CD4-positive, alpha-beta T cell (primary cell): Measurements from ENCODE around the gene MAP2K3. TPM values are rescaled to one million over a fixed set of nuclear protein-coding genes. Genes with fewer than 3 reads are reported as not detected.

Experiments used
- ATAC-seq: fragments of 200-7000 bp; cut with Tn5 transposase; one replicate; pipeline ENCODE4 v1.10.0; 2022; ENCODE audit warnings: mild to moderate bottlenecking; ENCODE audit not compliant: poor library complexity
- CTCF ChIA-PET: fragments of 350-600 bp; sonication (Branson Sonifier 250); formaldehyde crosslinking; loops from one replicate; lab custom pipeline; 2021; ENCODE audit warnings: antibody characterized with exemption, inconsistent platforms; lab: Charles Lee
- POLR2A ChIA-PET: fragments of 350-600 bp; sonication (Branson Sonifier 250); formaldehyde crosslinking; loops from one replicate; lab custom pipeline; 2021; ENCODE audit warnings: antibody characterized with exemption, inconsistent platforms; lab: Charles Lee
- DNase-seq, 14 experiments: peaks; one replicate each; pipeline ENCODE4 v3.0.0-alpha.2; 2013 to 2020; ENCODE audit warnings: mixed read lengths in 2 of 14
- H3K27ac ChIP-seq, 2 donors: one replicate each; pipeline versions ENCODE4 v1.5.1 to v1.7.0; 2013; ENCODE audit warnings: low read length in 2 of 2, low read depth in 1 of 2, mild to moderate bottlenecking in 1 of 2
- H3K27me3 ChIP-seq, 2 experiments: 1 replicate in 1 of 2; 2 replicates in 1 of 2; pipeline versions ENCODE4 v1.6.1 to v1.7.0; 2013; ENCODE audit warnings: low read length in 2 of 2, control low read depth in 1 of 2, mild to moderate bottlenecking in 1 of 2, moderate library complexity in 1 of 2; ENCODE audit not compliant: insufficient read depth in 2 of 2, control insufficient read depth in 1 of 2
- H3K36me3 ChIP-seq: one replicate; pipeline ENCODE4 v1.6.1; 2013; ENCODE audit warnings: low read length, control low read depth; ENCODE audit not compliant: insufficient read depth
- H3K4me1 ChIP-seq: one replicate; pipeline ENCODE4 v1.6.1; 2013; ENCODE audit warnings: low read length, control low read depth; ENCODE audit not compliant: insufficient read depth
- H3K4me3 ChIP-seq: one replicate; pipeline ENCODE4 v1.5.1; 2013; ENCODE audit warnings: mild to moderate bottlenecking, low read length, moderate library complexity
- H3K9me3 ChIP-seq, 2 experiments: 1 replicate in 1 of 2; 2 replicates in 1 of 2; pipeline versions ENCODE4 v1.6.1 to v1.7.0; 2013; ENCODE audit warnings: low read length in 2 of 2, mild to moderate bottlenecking in 2 of 2, control low read depth in 1 of 2, moderate library complexity in 1 of 2; ENCODE audit not compliant: control insufficient read depth in 1 of 2, insufficient read depth in 1 of 2
- H3K27ac Mint-ChIP-seq: one replicate; pipeline ENCODE4 v1.8.0; 2020; ENCODE audit warnings: mixed read lengths
- H3K27me3 Mint-ChIP-seq: one replicate; pipeline ENCODE4 v1.8.0; 2021; ENCODE audit warnings: mixed read lengths
- H3K36me3 Mint-ChIP-seq: one replicate; pipeline ENCODE4 v1.8.0; 2021; ENCODE audit warnings: low read depth, mixed read lengths
- H3K4me1 Mint-ChIP-seq: one replicate; pipeline ENCODE4 v1.8.0; 2021; ENCODE audit warnings: low read depth, mixed read lengths
- H3K4me3 Mint-ChIP-seq: one replicate; pipeline ENCODE4 v1.8.0; 2020; ENCODE audit warnings: mild to moderate bottlenecking, mixed read lengths
- H3K9me3 Mint-ChIP-seq: one replicate; pipeline ENCODE4 v1.8.0; 2020; ENCODE audit warnings: mixed read lengths
- intact Hi-C, 2 experiments: fragments of 100-400 bp; cut with DNase I in 1 of 2; cut with micrococcal nuclease in 1 of 2; formaldehyde crosslinking; loops; one replicate each; pipeline versions ENCODE4 v1.15.1 to v1.9.0; 2023 to 2025; cut with DNase I, micrococcal nuclease
- total RNA-seq, 174 experiments: library from RNA in 2 of 174; stranded (reverse) in 2 of 174; gene quantifications; one replicate each; pipeline ENCODE4 v1.2.3 and lab custom pipeline; 2021 to 2026
- TF ChIP-seq, protein P1 (sequence below): fragments of 200-600 bp; IDR thresholded peaks from one replicate; pipeline ENCODE4 v1.8.0; 2022; ENCODE audit warnings: antibody characterized with exemption, mild to moderate bottlenecking

Gene MAP2K3
- total RNA-seq, 2 experiments from 2014 or later = 36.8 to 38.5 TPM

DNA sequence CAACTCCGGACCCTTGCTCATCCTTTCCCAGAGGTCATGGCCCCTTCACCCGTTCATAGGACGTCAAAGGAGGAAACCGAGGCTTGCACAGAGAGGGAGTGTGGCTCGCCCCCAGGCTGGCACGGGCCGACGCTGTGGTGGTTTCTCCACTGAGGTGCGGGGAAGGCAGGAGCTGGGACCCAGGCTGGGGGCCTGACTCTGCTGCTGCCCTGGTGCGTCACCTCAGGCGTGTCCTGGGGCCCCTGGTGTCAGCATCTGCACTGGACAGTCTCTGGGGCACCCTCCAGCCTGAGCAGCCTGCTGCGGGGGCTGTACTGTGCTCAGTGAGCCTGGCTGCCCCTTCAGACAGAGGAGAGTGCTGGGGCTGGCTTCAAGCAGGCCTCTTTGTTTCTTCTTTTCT, 7.4 kb downstream of the MAP2K3 start:
- Mint-ChIP-seq H3K36me3 (peaks cover 19% of the 10 kb centered on the region), H3K9me3 (no peaks in the 10 kb centered on the region), H3K27ac (no peak overlapping the region), H3K27me3 (peaks cover 8% of the 10 kb centered on the region), H3K4me1 (peaks cover 50% of the 10 kb centered on the region), H3K4me3 (no peak overlapping the region)
- ChIA-PET CTCF (no interaction called here), POLR2A (no interaction called here)
- no peaks in the 10 kb centered on the region for H3K27me3 ChIP-seq
- H3K4me1 ChIP-seq = peaks cover 62% of the 10 kb centered on the region
- H3K36me3 ChIP-seq = no peaks in the 10 kb centered on the region
- peaks cover 0 to 62% of the 10 kb centered on the region in 2 experiments for H3K9me3 ChIP-seq
- no peak overlapping the region for H3K27ac ChIP-seq
- TF ChIP-seq, protein P1, sequence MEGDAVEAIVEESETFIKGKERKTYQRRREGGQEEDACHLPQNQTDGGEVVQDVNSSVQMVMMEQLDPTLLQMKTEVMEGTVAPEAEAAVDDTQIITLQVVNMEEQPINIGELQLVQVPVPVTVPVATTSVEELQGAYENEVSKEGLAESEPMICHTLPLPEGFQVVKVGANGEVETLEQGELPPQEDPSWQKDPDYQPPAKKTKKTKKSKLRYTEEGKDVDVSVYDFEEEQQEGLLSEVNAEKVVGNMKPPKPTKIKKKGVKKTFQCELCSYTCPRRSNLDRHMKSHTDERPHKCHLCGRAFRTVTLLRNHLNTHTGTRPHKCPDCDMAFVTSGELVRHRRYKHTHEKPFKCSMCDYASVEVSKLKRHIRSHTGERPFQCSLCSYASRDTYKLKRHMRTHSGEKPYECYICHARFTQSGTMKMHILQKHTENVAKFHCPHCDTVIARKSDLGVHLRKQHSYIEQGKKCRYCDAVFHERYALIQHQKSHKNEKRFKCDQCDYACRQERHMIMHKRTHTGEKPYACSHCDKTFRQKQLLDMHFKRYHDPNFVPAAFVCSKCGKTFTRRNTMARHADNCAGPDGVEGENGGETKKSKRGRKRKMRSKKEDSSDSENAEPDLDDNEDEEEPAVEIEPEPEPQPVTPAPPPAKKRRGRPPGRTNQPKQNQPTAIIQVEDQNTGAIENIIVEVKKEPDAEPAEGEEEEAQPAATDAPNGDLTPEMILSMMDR = no peak
- no peak overlapping the region for H3K4me3 ChIP-seq
- ATAC-seq = no peak
- DNase-seq = no peak
- intact Hi-C loops = no loop called here

- peaks cover 8% of the 10 kb centered on the region for H3K27me3 Mint-ChIP-seq
- no peak overlapping the region for H3K4me3 Mint-ChIP-seq
- H3K36me3 Mint-ChIP-seq = peaks cover 21% of the 10 kb centered on the region
- H3K4me1 ChIP-seq = peaks cover 50% of the 10 kb centered on the region
- peaks cover 37% of the 10 kb centered on the region for H3K4me1 Mint-ChIP-seq
- intact Hi-C loops = no loop called here
- H3K27ac ChIP-seq = no peak overlapping the region
- H3K27me3 ChIP-seq = no peaks in the 10 kb centered on the region
- TF ChIP-seq, protein P1 = no peak
- H3K9me3 ChIP-seq = peaks cover 0 to 75% of the 10 kb centered on the region in 2 experiments
- H3K36me3 ChIP-seq = no peaks in the 10 kb centered on the region
- POLR2A ChIA-PET = no interaction called here
- DNase-seq (no peak), ATAC-seq (no peak)
- H3K4me3 ChIP-seq = no peak overlapping the region
- no peak overlapping the region for H3K27ac Mint-ChIP-seq
- CTCF ChIA-PET = no interaction called here
- no peaks in the 10 kb centered on the region for H3K9me3 Mint-ChIP-seq
These were observed 8.6 kb downstream of the MAP2K3 start for GRCh38 chr17:21292867-21293830.

GRCh38 chr17:21293831-21294210, 9.3 kb downstream of the MAP2K3 start:
- TF ChIP-seq, protein P1 = no peak
- Mint-ChIP-seq H3K36me3 (peaks cover 28% of the 10 kb centered on the region), H3K4me1 (peaks cover 30% of the 10 kb centered on the region), H3K27me3 (peaks cover 8% of the 10 kb centered on the region), H3K27ac (no peak overlapping the region), H3K9me3 (no peaks in the 10 kb centered on the region), H3K4me3 (no peak overlapping the region)
- Histone ChIP-seq H3K4me3 (no peak overlapping the region), H3K9me3 (peaks cover 0 to 82% of the 10 kb centered on the region in 2 experiments), H3K27me3 (no peaks in the 10 kb centered on the region), H3K27ac (no peak overlapping the region), H3K4me1 (peaks cover 43% of the 10 kb centered on the region), H3K36me3 (peaks cover 6% of the 10 kb centered on the region)
- CTCF ChIA-PET = no interaction called here
- POLR2A ChIA-PET = no interaction called here
- DNase-seq (no peak), ATAC-seq (no peak)
- intact Hi-C loops = no loop called here
